ENCODE data around the gene CLDN19. TPM values are rescaled to one million over a fixed set of nuclear protein-coding genes. Genes with fewer than 3 reads are reported as not detected.

CLDN19 gene
- total and polyA plus RNA-seq, 4 donors: 0.14 to 5.1 TPM; not detected in 2

GRCh38 chr1:42762269-42762668, 22.2 kb upstream of the CLDN19 start:
- DNase-seq (ENCODE audit: low spot score): no peak
- WGBS: 79% methylated on average over 5 of the region's 5 CpGs
- Histone ChIP-seq H3K27me3 (ENCODE audit: control insufficient read depth in 4 of 4, insufficient read depth in 4 of 4, low read length in 3 of 4) (no peaks in the 10 kb centered on the region), H3K27ac (ENCODE audit: low read depth in 1 of 2, low read length in 2 of 2) (no peak overlapping the region), H3K4me3 (ENCODE audit: low read depth in 1 of 3, low read length in 3 of 3) (no peak overlapping the region), H3K9ac (ENCODE audit: low read depth in 1 of 2, low read length in 2 of 2) (no peak overlapping the region), H3K36me3 (ENCODE audit: control insufficient read depth in 4 of 4, insufficient read depth in 3 of 4, low read depth in 1 of 4, low read length in 3 of 4) (peaks cover 6 to 24% (median 13%) of the 10 kb centered on the region in 4 donors), H3K4me1 (ENCODE audit: control insufficient read depth in 4 of 4, insufficient read depth in 4 of 4, low read length in 3 of 4) (peaks cover 3 to 16% (median 11%) of the 10 kb centered on the region in 4 donors), H3K9me3 (ENCODE audit: control insufficient read depth in 4 of 4, low read length in 3 of 4) (no peaks in the 10 kb centered on the region)
- TF ChIP-seq RAD21 (IDR thresholded peaks at IDR 0.05) (no peak), RXRA (IDR thresholded peaks at IDR 0.05) (no peak), GABPA (IDR thresholded peaks at IDR 0.05 in 1 of 2, conservative IDR thresholded peaks at IDR 0.05 in 1 of 2) (no peak), JUND (IDR thresholded peaks at IDR 0.05) (no peak), ATF3 (IDR thresholded peaks at IDR 0.05) (no peak), TAF1 (conservative IDR thresholded peaks at IDR 0.05) (no peak), FOXA1 (IDR thresholded peaks at IDR 0.05) (no peak), NR2F2 (IDR thresholded peaks at IDR 0.05) (no peak), SP1 (IDR thresholded peaks at IDR 0.05) (no peak), YY1 (IDR thresholded peaks at IDR 0.05) (no peak), ZBTB33 (IDR thresholded peaks at IDR 0.05) (no peak), EGR1 (IDR thresholded peaks at IDR 0.05; ENCODE audit: low read depth in 2 of 2) (no peak), CTCF (IDR thresholded peaks at IDR 0.05; ENCODE audit: low read depth, low read length, missing input control) (no peak), REST (IDR thresholded peaks at IDR 0.05) (no peak), MAX (IDR thresholded peaks at IDR 0.05) (no peak), HNF4A (conservative IDR thresholded peaks at IDR 0.05) (no peak), FOXA2 (IDR thresholded peaks at IDR 0.05) (no peak)

Measured in liver (tissue), 9 donors.